ENCODE data around the gene PPP1R14C.
"Not testable (repeated sequence)": the region's sequence is repeated elsewhere in the genome, so short reads cannot be mapped to it uniquely, and the experiment has no call there.

The PPP1R14C gene

DNA sequence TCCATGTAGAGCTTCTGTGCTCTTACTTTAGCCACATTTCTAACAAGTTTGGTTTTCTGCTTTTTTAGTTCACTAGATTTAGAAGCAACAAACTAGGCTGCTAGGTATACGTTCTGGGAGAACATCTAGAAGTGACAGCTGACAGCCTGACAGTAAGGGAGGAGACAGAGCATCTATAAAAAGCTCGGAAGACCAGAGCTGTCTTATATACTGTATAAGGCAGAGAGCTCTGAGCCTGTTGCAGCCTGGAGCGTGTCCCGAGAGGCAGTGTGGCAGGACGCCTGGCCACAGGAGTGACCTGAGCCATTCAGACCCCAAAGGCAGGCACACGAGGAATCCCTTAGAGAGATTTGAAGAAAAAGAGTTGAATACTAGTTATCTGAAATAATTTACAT is 24.6 kb downstream of the PPP1R14C start:
- 89 to 98% methylated on average over 5 of the region's 6 CpGs for WGBS, 2 experiments (ENCODE audit: insufficient coverage in 2 of 2)
- Histone ChIP-seq H3K27ac (ENCODE audit: low read depth, low read length, severe bottlenecking) (no peak overlapping the region), H3K4me3 (ENCODE audit: extremely low read depth, insufficient read depth, low read length, poor library complexity, severe bottlenecking) (no peak overlapping the region), H3K4me1 (ENCODE audit: control insufficient read depth, insufficient read depth, low read length, poor library complexity, severe bottlenecking) (no peaks in the 10 kb centered on the region), H3K9me3 (ENCODE audit: control insufficient read depth, low read length) (no peaks in the 10 kb centered on the region), H3K36me3 (ENCODE audit: control insufficient read depth, insufficient read depth, low read length) (no peaks in the 10 kb centered on the region)

DNA sequence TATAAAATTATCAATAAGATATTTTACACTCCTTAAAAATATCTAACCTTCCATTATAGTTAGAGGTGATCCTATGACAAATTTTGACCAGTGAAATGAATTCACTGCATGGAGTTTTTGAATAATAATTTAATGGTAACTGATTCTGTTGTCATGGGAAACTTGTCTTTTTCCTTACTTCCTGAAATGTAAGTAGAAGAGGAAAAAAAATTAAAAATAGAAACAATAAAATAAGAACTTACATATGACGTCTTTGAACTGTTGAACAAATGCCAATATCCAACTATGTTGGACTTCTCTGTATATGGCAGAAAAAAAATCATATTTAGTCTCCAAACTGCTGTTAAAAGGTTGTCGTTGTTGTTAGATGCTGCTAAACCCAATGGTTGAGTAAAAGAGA is 26.3 kb downstream of the PPP1R14C start:
- Histone ChIP-seq H3K9me3 (ENCODE audit: control insufficient read depth, low read length) (no peaks in the 10 kb centered on the region), H3K27ac (ENCODE audit: low read depth, low read length, severe bottlenecking) (no peak overlapping the region), H3K36me3 (ENCODE audit: control insufficient read depth, insufficient read depth, low read length) (no peaks in the 10 kb centered on the region), H3K4me3 (ENCODE audit: extremely low read depth, insufficient read depth, low read length, poor library complexity, severe bottlenecking) (no peak overlapping the region), H3K4me1 (ENCODE audit: control insufficient read depth, insufficient read depth, low read length, poor library complexity, severe bottlenecking) (no peaks in the 10 kb centered on the region)
- 75% methylated on average over 1 of the region's 2 CpGs; no CpG with 5 or more reads in 1 of the 2 experiments for WGBS, 2 experiments (ENCODE audit: insufficient coverage in 2 of 2)

DNA sequence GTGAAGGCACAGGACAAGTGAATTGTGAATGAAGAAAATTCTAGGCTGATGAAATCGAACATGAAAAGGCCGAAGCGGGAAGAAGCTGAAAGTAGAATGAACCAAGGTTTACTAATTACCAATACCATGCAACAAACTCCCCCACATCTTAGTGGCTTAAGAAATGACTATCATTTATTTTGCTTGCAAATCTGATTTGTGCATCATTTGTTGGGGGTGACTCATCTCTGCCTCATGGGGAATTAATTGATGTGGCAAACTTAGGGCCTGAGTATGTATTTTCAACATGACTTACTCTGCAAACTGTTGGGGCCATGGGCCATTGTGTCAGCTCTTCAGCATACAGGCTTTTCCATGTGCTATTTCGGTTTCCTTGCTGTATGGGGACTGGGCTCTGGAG is 26.8 kb downstream of the PPP1R14C start:
- no peak overlapping the region for H3K27ac ChIP-seq (ENCODE audit: low read depth, low read length, severe bottlenecking)
- WGBS, 2 experiments (ENCODE audit: insufficient coverage in 2 of 2): 100% methylated on average over 1 of the region's 4 CpGs
- no peak overlapping the region for H3K4me3 ChIP-seq (ENCODE audit: extremely low read depth, insufficient read depth, low read length, poor library complexity, severe bottlenecking)
- no peaks in the 10 kb centered on the region for H3K9me3 ChIP-seq (ENCODE audit: control insufficient read depth, low read length)
- no peaks in the 10 kb centered on the region for H3K4me1 ChIP-seq (ENCODE audit: control insufficient read depth, insufficient read depth, low read length, poor library complexity, severe bottlenecking)
- H3K36me3 ChIP-seq (ENCODE audit: control insufficient read depth, insufficient read depth, low read length): no peaks in the 10 kb centered on the region

DNA sequence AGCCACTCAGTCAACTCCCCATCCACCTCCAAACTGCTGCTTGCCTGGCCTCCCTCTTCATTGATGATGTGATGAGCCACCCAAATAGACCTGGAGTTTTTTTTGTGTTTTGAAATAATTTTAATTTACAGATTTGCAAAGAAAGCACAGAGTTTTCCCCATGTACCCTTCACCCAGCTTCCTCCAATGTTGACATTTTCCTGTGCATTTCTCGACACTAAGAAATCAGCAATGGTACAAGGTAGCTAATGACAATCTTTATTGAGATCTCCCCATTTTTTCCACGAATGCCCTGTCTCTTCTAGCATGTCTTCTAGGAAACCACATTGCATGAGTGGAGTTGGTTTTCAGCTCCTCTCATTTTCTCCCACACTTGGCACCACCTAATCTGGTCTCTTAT is 30.1 kb downstream of the PPP1R14C start:
- Histone ChIP-seq H3K4me3 (ENCODE audit: extremely low read depth, insufficient read depth, low read length, poor library complexity, severe bottlenecking) (no peak overlapping the region), H3K9me3 (ENCODE audit: control insufficient read depth, low read length) (no peaks in the 10 kb centered on the region), H3K36me3 (ENCODE audit: control insufficient read depth, insufficient read depth, low read length) (no peaks in the 10 kb centered on the region), H3K4me1 (ENCODE audit: control insufficient read depth, insufficient read depth, low read length, poor library complexity, severe bottlenecking) (peaks cover 3% of the 10 kb centered on the region), H3K27ac (ENCODE audit: low read depth, low read length, severe bottlenecking) (no peak overlapping the region)
- 90 to 100% methylated on average over 1 to 2 of the region's 2 CpGs for WGBS, 2 experiments (ENCODE audit: insufficient coverage in 2 of 2)

DNA sequence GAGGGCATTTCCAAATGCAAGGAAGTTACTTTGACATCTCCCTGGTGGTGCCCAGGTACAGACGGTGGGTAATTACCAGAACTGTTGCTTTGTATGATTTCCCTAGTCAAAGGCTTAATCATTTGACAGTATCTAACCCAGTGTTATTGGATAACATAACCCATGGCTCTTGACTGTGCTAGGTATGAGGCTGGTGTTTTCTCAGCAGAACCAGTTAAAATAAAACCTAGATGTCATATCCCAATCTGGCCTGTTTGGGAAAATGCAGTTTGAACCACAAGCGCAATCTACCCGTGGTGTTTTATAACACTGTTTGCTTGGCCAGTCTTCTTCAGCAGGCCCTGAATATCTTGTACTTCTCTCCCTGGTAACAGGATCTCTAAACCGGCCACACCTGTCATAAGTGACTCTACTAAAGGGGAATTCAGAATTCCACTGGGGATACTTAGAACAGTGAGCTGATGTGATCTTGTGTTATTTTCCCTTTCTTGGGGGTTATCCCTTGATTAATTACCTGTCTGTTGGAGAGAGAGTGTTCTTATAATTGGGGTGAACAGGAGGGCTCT is 32.8 kb downstream of the PPP1R14C start:
- Histone ChIP-seq H3K27ac (ENCODE audit: low read depth, low read length, severe bottlenecking) (no peak overlapping the region), H3K4me3 (ENCODE audit: extremely low read depth, insufficient read depth, low read length, poor library complexity, severe bottlenecking) (no peak overlapping the region), H3K36me3 (ENCODE audit: control insufficient read depth, insufficient read depth, low read length) (no peaks in the 10 kb centered on the region), H3K9me3 (ENCODE audit: control insufficient read depth, low read length) (no peaks in the 10 kb centered on the region), H3K4me1 (ENCODE audit: control insufficient read depth, insufficient read depth, low read length, poor library complexity, severe bottlenecking) (peaks cover 3% of the 10 kb centered on the region)
- 85 to 93% methylated on average over 2 to 4 of the region's 4 CpGs for WGBS, 2 experiments (ENCODE audit: insufficient coverage in 2 of 2)

DNA sequence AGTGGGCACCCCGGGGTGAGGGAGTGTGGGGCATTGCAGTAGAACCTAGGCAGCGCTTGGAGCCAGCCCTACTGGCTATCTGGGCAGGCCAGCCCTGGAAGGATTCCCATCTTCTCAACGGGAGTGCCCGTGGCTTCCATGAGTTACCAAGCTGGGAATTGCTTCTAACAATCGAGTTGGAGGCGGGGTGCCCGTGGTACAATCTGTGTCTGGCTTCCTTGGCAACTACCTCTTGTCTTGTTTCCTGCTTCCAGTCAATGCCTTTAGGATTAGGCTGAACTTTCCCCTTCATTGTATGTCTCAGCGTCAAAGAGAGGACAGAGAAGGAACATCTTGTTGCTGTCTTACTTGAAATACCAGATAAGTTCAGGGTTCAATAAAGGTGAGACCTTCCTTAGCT is 33.3 kb downstream of the PPP1R14C start:
- Histone ChIP-seq H3K4me3 (ENCODE audit: extremely low read depth, insufficient read depth, low read length, poor library complexity, severe bottlenecking) (no peak overlapping the region), H3K27ac (ENCODE audit: low read depth, low read length, severe bottlenecking) (no peak overlapping the region), H3K36me3 (ENCODE audit: control insufficient read depth, insufficient read depth, low read length) (no peaks in the 10 kb centered on the region), H3K9me3 (ENCODE audit: control insufficient read depth, low read length) (no peaks in the 10 kb centered on the region), H3K4me1 (ENCODE audit: control insufficient read depth, insufficient read depth, low read length, poor library complexity, severe bottlenecking) (peaks cover 3% of the 10 kb centered on the region)
- WGBS, 2 experiments (ENCODE audit: insufficient coverage in 2 of 2): 93 to 96% methylated on average over 8 of the region's 8 CpGs

DNA sequence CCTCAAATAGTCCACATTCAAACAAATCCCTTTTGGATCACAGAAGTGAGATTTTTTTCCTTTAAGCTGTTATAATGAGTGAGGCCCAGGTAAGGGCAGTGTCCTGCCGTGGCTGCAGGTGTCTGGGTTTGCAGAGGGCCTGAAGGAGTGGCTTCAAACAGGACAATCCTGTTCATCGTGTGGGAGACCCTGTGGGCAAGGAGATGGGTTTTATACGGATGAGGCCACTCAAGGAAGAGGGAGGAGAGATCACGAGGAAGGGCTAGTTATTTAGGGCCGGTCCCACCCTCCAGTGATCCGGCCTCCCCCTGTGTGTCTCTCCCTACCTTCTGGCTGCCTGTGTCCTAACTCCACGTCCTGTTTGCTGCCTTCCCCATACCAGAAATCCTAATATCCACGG is 33.8 kb downstream of the PPP1R14C start:
- H3K4me3 ChIP-seq (ENCODE audit: extremely low read depth, insufficient read depth, low read length, poor library complexity, severe bottlenecking): no peak overlapping the region
- H3K27ac ChIP-seq (ENCODE audit: low read depth, low read length, severe bottlenecking): no peak overlapping the region
- H3K36me3 ChIP-seq (ENCODE audit: control insufficient read depth, insufficient read depth, low read length): no peaks in the 10 kb centered on the region
- H3K4me1 ChIP-seq (ENCODE audit: control insufficient read depth, insufficient read depth, low read length, poor library complexity, severe bottlenecking): peaks cover 3% of the 10 kb centered on the region
- WGBS, 2 experiments (ENCODE audit: insufficient coverage in 2 of 2): 87 to 89% methylated on average over 4 to 6 of the region's 8 CpGs
- H3K9me3 ChIP-seq (ENCODE audit: control insufficient read depth, low read length): no peaks in the 10 kb centered on the region

DNA sequence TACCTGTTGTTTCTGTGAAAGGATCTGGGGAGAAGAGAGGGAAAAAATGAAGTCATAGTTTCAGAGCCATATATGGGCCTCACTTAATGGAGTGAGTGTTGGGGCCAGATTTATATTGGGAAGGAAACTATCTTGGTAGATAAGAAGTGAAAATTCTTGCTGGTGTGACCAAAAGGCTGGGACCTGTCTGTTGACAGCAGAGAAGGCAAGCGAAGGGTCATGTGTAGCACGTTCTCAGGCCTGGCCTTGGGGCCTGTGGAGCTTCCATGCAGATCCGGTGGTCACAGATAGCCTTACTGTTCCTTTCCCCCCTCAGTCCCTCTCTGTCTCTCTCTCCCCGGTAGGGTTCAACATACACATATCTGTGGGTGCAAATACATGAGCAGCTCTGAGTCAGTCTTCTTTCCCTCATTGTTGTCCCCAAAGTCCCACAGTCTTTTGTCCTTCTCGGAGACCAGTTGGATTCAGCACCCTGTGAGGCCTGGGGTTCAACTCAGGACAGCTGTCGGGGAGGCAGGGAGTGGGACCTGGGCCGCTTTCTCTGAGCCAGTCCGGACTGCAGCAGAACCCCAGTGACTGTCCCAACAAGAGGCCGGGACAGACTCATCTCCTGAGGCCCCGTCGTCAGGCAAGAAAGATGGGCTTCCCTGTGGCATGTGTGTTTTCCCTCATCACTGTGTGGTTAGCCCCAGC is 34.6 kb downstream of the PPP1R14C start:
- Histone ChIP-seq H3K9me3 (ENCODE audit: control insufficient read depth, low read length) (no peaks in the 10 kb centered on the region), H3K27ac (ENCODE audit: low read depth, low read length, severe bottlenecking) (peak overlapping the region; percentile 41)
- 88 to 90% methylated on average over 10 to 11 of the region's 11 CpGs for WGBS, 2 experiments (ENCODE audit: insufficient coverage in 2 of 2)

DNA sequence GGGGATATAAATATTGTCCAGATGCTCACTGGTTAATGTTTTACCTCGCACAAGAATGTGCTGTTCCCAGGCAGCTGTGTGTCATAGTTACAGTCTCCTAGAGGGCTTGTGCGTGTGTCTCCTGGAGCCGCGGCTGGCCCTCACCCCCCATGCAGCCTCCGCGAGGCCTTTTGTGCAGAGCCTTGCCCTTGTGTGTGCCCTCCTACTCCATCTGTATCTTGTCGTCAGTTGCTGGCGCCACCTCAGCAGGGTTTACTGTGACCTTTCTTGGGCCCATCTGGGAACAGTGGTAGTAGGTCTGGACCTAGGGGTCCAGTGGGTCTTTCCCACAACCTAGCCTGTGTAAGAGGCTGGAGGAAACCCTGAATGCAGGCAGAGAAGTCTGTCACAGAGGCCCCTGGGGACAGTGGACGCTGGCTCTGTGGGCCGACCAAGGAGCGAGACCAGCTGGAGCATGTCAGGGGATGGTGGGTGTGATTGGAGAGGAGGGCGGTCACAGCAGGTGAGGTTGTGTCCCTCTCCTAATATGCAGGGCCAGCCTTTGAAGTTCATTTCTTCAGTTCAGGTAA is 35.2 kb downstream of the PPP1R14C start:
- H3K9me3 ChIP-seq (ENCODE audit: control insufficient read depth, low read length): no peaks in the 10 kb centered on the region
- H3K4me3 ChIP-seq (ENCODE audit: extremely low read depth, insufficient read depth, low read length, poor library complexity, severe bottlenecking): no peak overlapping the region
- H3K36me3 ChIP-seq (ENCODE audit: control insufficient read depth, insufficient read depth, low read length): no peaks in the 10 kb centered on the region
- WGBS, 2 experiments (ENCODE audit: insufficient coverage in 2 of 2): 77 to 86% methylated on average over 10 of the region's 12 CpGs
- H3K27ac ChIP-seq (ENCODE audit: low read depth, low read length, severe bottlenecking): no peak overlapping the region
- peaks cover 3% of the 10 kb centered on the region for H3K4me1 ChIP-seq (ENCODE audit: control insufficient read depth, insufficient read depth, low read length, poor library complexity, severe bottlenecking)

More for the DNA sequence above, 34.6 kb downstream of the PPP1R14C start:
- H3K36me3 ChIP-seq (ENCODE audit: control insufficient read depth, insufficient read depth, low read length): no peaks in the 10 kb centered on the region
- no peak overlapping the region for H3K4me3 ChIP-seq (ENCODE audit: extremely low read depth, insufficient read depth, low read length, poor library complexity, severe bottlenecking)
- peaks cover 3% of the 10 kb centered on the region for H3K4me1 ChIP-seq (ENCODE audit: control insufficient read depth, insufficient read depth, low read length, poor library complexity, severe bottlenecking)

DNA sequence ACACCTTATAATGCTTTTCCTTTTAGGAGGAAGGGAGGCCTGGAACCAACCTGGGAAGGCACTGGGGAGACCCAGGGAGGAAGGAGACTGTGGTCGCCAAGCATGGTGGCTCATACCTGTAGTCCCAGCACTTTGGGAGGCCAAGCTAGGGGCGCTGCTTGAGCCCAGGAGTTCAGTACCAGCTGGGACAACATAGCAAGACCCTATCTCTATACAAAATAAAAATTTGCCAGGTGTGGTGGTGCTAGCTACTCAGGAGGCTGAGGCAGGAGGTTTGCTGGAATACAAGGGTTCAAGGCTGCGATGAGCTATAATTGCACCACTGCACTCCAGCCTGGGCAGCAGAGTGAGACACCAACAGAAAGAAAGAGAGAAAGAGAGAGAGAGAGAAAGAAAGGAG is 36.2 kb downstream of the PPP1R14C start:
- Histone ChIP-seq H3K36me3 (ENCODE audit: control insufficient read depth, insufficient read depth, low read length) (no peaks in the 10 kb centered on the region), H3K9me3 (ENCODE audit: control insufficient read depth, low read length) (no peaks in the 10 kb centered on the region), H3K27ac (ENCODE audit: low read depth, low read length, severe bottlenecking) (no peak overlapping the region), H3K4me3 (ENCODE audit: extremely low read depth, insufficient read depth, low read length, poor library complexity, severe bottlenecking) (no peak overlapping the region), H3K4me1 (ENCODE audit: control insufficient read depth, insufficient read depth, low read length, poor library complexity, severe bottlenecking) (peaks cover 3% of the 10 kb centered on the region)
- 92 to 100% methylated on average over 1 to 2 of the region's 3 CpGs for WGBS, 2 experiments (ENCODE audit: insufficient coverage in 2 of 2)

DNA sequence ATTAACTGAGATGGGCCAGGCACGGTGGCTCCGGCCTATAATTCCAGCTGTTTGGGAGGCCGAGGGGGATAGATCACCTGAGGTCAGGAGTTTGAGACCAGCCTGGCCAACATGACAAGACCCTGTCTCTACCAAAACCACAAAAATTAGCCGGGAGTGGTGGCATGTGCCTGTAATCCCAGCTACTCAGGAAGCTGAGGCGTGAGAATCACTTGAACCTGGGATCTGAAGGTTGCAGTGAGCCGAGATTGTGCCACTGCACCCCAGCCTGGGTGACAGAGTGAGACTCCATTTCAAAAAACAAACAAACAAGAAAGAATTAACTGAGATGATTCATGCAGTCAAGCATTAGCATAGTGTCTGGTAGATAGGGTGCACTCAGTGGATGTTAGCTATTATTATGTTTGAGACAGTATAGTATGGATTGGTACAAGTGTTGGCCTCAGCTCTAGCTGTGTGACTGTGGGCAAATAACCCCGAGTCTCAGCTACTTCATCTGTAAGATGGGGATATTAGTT is 37.1 kb downstream of the PPP1R14C start:
- 91 to 94% methylated on average over 6 to 7 of the region's 7 CpGs for WGBS, 2 experiments (ENCODE audit: insufficient coverage in 2 of 2)
- not testable (repeated sequence) for H3K27ac ChIP-seq (ENCODE audit: low read depth, low read length, severe bottlenecking); H3K36me3 ChIP-seq (ENCODE audit: control insufficient read depth, insufficient read depth, low read length); H3K4me1 ChIP-seq (ENCODE audit: control insufficient read depth, insufficient read depth, low read length, poor library complexity, severe bottlenecking); H3K9me3 ChIP-seq (ENCODE audit: control insufficient read depth, low read length); H3K4me3 ChIP-seq (ENCODE audit: extremely low read depth, insufficient read depth, low read length, poor library complexity, severe bottlenecking)
